ENCODE data around the gene ANKRD10. TPM values are rescaled to one million over a fixed set of nuclear protein-coding genes. Genes with fewer than 3 reads are reported as not detected.
A peak's percentile ranks its signal among the peaks of the same experiment; 100 is the strongest.

Gene ANKRD10
- total and polyA plus RNA-seq, 10 of the 15 experiments (the other 5 are each of a cell fraction or from before 2014, with no cell fraction given): 47.1 to 199 (median 97.2) TPM

DNA sequence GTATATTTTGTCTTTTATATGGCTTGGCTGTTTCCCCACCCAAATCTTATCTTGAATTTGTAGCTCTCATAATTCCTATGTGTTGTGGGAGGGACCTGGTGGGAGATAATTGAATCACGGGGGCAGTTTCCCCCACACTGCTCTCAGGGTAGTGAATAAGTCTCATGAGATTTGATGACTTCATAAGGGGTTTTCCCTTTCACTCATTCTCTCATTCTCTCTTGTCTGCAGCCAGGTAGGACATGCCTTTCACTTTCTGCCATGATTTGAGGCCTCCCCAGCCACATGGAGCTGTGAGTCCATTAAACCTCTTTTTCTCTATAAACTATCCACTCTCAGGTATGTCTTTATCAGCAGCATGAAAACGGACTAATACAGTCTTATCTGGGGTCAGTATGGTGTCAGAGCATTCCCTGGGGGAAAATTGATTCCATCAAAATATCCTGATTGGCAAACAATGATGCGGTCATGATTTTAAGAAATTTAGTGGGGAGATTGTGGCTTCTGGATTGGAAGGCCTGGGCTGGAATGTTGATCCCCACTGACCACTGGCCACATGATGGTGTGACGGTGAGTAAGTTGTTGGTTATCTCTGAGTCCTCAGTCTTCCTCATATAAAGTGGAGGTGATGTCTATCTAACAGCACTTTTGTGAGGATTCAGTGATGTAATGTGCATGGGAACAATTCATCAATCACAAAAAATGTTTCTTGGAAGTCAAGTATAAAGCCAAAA, 27.5 kb upstream of the ANKRD10 start (continued):
- peak; percentile 51; the same call in 1 of the 2 replicates for TF ChIP-seq MLLT1 (IDR thresholded peaks at IDR 0.05)
- no peak for TF ChIP-seq CHD1 (IDR thresholded peaks at IDR 0.05; ENCODE audit: low read depth, low read length)
- 0 out of 2 replicates have a peak, but pooled peaks have one; percentile 27 for TF ChIP-seq IKZF1 (conservative IDR thresholded peaks at IDR 0.05)
- TF ChIP-seq, protein P1, sequence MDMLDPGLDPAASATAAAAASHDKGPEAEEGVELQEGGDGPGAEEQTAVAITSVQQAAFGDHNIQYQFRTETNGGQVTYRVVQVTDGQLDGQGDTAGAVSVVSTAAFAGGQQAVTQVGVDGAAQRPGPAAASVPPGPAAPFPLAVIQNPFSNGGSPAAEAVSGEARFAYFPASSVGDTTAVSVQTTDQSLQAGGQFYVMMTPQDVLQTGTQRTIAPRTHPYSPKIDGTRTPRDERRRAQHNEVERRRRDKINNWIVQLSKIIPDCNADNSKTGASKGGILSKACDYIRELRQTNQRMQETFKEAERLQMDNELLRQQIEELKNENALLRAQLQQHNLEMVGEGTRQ (IDR thresholded peaks at IDR 0.05; ENCODE audit: borderline replicate concordance, low read depth, low read length): no peak
- TF ChIP-seq, protein P2, sequence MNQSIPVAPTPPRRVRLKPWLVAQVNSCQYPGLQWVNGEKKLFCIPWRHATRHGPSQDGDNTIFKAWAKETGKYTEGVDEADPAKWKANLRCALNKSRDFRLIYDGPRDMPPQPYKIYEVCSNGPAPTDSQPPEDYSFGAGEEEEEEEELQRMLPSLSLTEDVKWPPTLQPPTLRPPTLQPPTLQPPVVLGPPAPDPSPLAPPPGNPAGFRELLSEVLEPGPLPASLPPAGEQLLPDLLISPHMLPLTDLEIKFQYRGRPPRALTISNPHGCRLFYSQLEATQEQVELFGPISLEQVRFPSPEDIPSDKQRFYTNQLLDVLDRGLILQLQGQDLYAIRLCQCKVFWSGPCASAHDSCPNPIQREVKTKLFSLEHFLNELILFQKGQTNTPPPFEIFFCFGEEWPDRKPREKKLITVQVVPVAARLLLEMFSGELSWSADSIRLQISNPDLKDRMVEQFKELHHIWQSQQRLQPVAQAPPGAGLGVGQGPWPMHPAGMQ (IDR thresholded peaks at IDR 0.05; ENCODE audit: borderline replicate concordance): no peak
- TF ChIP-seq BACH1 (IDR thresholded peaks at IDR 0.05; ENCODE audit: borderline replicate concordance): no peak
- TF ChIP-seq NBN (IDR thresholded peaks at IDR 0.05): peak; percentile 35; the same call in 1 of the 2 replicates
- no peak for TF ChIP-seq SUPT20H (IDR thresholded peaks at IDR 0.05; ENCODE audit: borderline replicate concordance, control insufficient read depth, low read depth, low read length)
- TF ChIP-seq STAT1 (conservative IDR thresholded peaks at IDR 0.05): no peak
- TF ChIP-seq ZNF592 (IDR thresholded peaks at IDR 0.05): no peak
- TF ChIP-seq ATF2 (IDR thresholded peaks at IDR 0.05; ENCODE audit: low read length): peak; percentile 87
- TF ChIP-seq, protein P3, sequence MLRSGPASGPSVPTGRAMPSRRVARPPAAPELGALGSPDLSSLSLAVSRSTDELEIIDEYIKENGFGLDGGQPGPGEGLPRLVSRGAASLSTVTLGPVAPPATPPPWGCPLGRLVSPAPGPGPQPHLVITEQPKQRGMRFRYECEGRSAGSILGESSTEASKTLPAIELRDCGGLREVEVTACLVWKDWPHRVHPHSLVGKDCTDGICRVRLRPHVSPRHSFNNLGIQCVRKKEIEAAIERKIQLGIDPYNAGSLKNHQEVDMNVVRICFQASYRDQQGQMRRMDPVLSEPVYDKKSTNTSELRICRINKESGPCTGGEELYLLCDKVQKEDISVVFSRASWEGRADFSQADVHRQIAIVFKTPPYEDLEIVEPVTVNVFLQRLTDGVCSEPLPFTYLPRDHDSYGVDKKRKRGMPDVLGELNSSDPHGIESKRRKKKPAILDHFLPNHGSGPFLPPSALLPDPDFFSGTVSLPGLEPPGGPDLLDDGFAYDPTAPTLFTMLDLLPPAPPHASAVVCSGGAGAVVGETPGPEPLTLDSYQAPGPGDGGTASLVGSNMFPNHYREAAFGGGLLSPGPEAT (IDR thresholded peaks at IDR 0.05; ENCODE audit: low read depth): peak; percentile 71; the same call in 1 of the 2 replicates
- peak; percentile 60; the same call in 1 of the 2 replicates for TF ChIP-seq MTA2 (IDR thresholded peaks at IDR 0.05; ENCODE audit: low read depth)
- no peak for TF ChIP-seq E2F4 (IDR thresholded peaks at IDR 0.05; ENCODE audit: low read depth, low read length)
